Stomach (tissue), 4 donors: ENCODE results near the gene LRRC8C.

Experiments
- POLR2A ChIP-seq, 4 donors: fragments of 450-650 bp; IDR thresholded peaks; one replicate each; pipeline ENCODE4 v1.6.1; 2016; ENCODE audit warnings: antibody characterized with exemption in 4 of 4, control low read depth in 2 of 4, mild to moderate bottlenecking in 1 of 4, moderate library complexity in 1 of 4
- POLR2AphosphoS5 ChIP-seq, 3 donors: sonication (generic); formaldehyde crosslinking; IDR thresholded peaks; one replicate each; pipeline ENCODE4 v1.6.1; 2016; ENCODE audit warnings: antibody characterized with exemption in 3 of 3

DNA sequence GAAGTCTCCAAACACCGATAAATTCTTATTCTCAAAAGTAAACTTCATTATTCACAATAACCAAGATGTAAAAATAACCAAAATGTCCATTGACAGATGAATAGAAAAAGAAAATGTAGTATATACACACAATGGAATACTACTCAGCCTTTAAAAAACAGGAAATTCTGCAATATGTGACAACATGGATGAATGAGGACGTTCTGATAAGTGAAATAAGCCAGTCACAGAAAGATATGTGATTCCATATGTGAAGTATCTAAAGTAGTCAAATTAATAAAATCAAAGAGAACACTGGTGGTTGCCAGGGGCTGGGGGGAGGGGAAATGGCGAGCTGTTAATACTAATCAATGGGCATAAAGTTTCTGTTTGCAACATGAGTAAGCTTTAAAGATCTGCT lies 36.0 kb downstream of the LRRC8C start:
- TF ChIP-seq POLR2A (IDR thresholded peaks at IDR 0.05) (no peak), POLR2AphosphoS5 (IDR thresholded peaks at IDR 0.05) (no peak)
